Activated CD4-positive, alpha-beta memory T cell treated with anti-CD3 and anti-CD28 coated beads, Interleukin-2, amount 10 ng/mL, durations not matched to agents 7 days and 5 days (primary cell): ENCODE results near the gene VSIG8. TPM values are rescaled to one million over a fixed set of nuclear protein-coding genes. Genes with fewer than 3 reads are reported as not detected.

Experiments used
- CTCF ChIA-PET: fragments of 350-600 bp; sonication (Branson Sonifier 250); formaldehyde crosslinking; loops from one replicate; lab custom pipeline; 2021; ENCODE audit warnings: antibody characterized with exemption, inconsistent platforms; lab: Charles Lee
- POLR2A ChIA-PET: fragments of 350-600 bp; sonication (Branson Sonifier 250); formaldehyde crosslinking; loops from one replicate; lab custom pipeline; 2021; ENCODE audit warnings: antibody characterized with exemption; lab: Charles Lee
- DNase-seq: peaks from one replicate; pipeline ENCODE4 v3.0.0-alpha.2; 2020
- H3K27ac Mint-ChIP-seq: one replicate; pipeline ENCODE4 v1.8.0; 2021; ENCODE audit warnings: mild to moderate bottlenecking, mixed read lengths
- H3K27me3 Mint-ChIP-seq: one replicate; pipeline ENCODE4 v1.8.0; 2021; ENCODE audit warnings: mixed read lengths
- H3K36me3 Mint-ChIP-seq: one replicate; pipeline ENCODE4 v1.8.0; 2021; ENCODE audit warnings: low read depth, mixed read lengths
- H3K4me1 Mint-ChIP-seq: one replicate; pipeline ENCODE4 v1.8.0; 2021; ENCODE audit warnings: mixed read lengths
- H3K4me3 Mint-ChIP-seq: one replicate; pipeline ENCODE4 v1.8.0; 2021; ENCODE audit warnings: mild to moderate bottlenecking, mixed read lengths
- H3K9me3 Mint-ChIP-seq: one replicate; pipeline ENCODE4 v1.8.0; 2021; ENCODE audit warnings: mixed read lengths
- total RNA-seq, 2 experiments: library from RNA; stranded (reverse); gene quantifications; one replicate each; pipeline ENCODE4 v1.2.3, GENCODE V29; 2021

The VSIG8 gene
- total RNA-seq, 2 experiments from 2014 or later, result not detected

- ChIA-PET POLR2A (interaction anchor here (1.2 kb wide), 1 partner anchor 55 kb away, joined by 3 read pairs; the partner anchor contains the start of gene SLAMF8), CTCF (interaction anchor here (0.8 to 3.2 kb wide), 2 partner anchors 7 to 9 kb away, joined by 3 to 11 read pairs; no protein-coding TSS in a partner anchor)
- Mint-ChIP-seq H3K4me3 (no peak overlapping the region), H3K9me3 (no peaks in the 10 kb centered on the region), H3K27me3 (no peaks in the 10 kb centered on the region), H3K4me1 (no peaks in the 10 kb centered on the region), H3K36me3 (no peaks in the 10 kb centered on the region), H3K27ac (no peak overlapping the region)
- no peak for DNase-seq
Observed at GRCh38 chr1:159881622-159882526, 19.4 kb upstream of the VSIG8 start.

DNA sequence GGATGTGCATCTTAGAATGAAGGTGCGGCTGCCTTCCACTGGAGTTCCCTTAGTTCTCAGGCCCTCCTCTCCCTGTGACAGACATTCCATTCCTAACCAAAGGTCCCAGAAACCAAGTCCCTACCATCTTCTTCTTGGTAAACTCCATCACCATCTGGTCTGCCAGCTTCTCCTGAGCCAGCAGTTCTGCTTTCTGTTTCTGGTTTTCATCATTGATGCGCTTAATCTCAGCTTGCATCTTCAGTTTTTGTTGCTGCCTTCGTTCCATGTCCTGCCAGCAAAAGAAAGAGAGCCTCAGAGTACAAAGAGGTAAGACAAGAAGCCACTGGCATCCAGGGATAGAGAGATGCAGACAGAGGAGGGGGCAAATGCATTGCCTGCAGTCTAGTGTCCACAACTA is 18.0 kb upstream of the VSIG8 start:
- no peak for DNase-seq
- H3K27ac Mint-ChIP-seq, result no peak overlapping the region
- H3K9me3 Mint-ChIP-seq, result no peaks in the 10 kb centered on the region
- peaks cover 3% of the 10 kb centered on the region for H3K27me3 Mint-ChIP-seq
- H3K4me3 Mint-ChIP-seq, result no peak overlapping the region
- H3K36me3 Mint-ChIP-seq, result no peaks in the 10 kb centered on the region
- H3K4me1 Mint-ChIP-seq, result no peaks in the 10 kb centered on the region
- CTCF ChIA-PET, result interaction anchor here (0.6 to 3.2 kb wide), 5 partner anchors 9 to 1110 kb away, joined by 3 to 11 read pairs (median 3); no protein-coding TSS in a partner anchor
- POLR2A ChIA-PET, result interaction anchor here (1.4 kb wide), 1 partner anchor 10 kb away, joined by 3 read pairs; no protein-coding TSS in a partner anchor

GRCh38 chr1:159879977-159880376 is 17.5 kb upstream of the VSIG8 start:
- Mint-ChIP-seq H3K9me3 (no peaks in the 10 kb centered on the region), H3K4me1 (no peaks in the 10 kb centered on the region), H3K4me3 (no peak overlapping the region), H3K36me3 (no peaks in the 10 kb centered on the region), H3K27ac (no peak overlapping the region), H3K27me3 (peaks cover 3% of the 10 kb centered on the region)
- no peak for DNase-seq
- POLR2A ChIA-PET, result interaction anchor here (1.4 kb wide), 1 partner anchor 11 kb away, joined by 3 read pairs; no protein-coding TSS in a partner anchor
- CTCF ChIA-PET, result interaction anchor here (0.6 to 3.2 kb wide), 6 partner anchors 9 to 1111 kb away, joined by 3 to 11 read pairs (median 3); no protein-coding TSS in a partner anchor

DNA sequence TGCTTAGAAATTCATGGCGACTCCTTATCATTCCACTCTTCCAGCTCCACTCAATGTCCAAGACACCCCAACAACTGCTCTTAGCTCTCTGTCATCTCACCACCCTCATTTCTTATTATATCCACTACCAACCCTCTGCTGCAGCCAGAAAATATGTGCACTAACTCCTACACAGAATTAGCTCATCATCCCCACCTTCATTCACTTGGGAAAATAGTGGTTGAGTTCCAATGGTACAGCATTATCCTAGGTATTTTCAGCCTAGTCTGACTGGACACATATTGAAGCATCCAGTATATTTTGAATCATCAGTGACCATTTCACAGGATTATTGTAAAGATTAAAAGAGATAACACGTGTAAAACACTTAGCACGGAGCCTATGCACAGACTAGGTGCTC is 16.7 kb upstream of the VSIG8 start:
- no peak overlapping the region for H3K27ac Mint-ChIP-seq
- no peaks in the 10 kb centered on the region for H3K4me1 Mint-ChIP-seq
- DNase-seq, result no peak
- H3K4me3 Mint-ChIP-seq, result no peak overlapping the region
- ChIA-PET POLR2A (no interaction called here), CTCF (interaction anchor here (0.9 to 3.2 kb wide), 3 partner anchors 10 to 80 kb away, joined by 3 to 11 read pairs (median 4); no protein-coding TSS in a partner anchor)
- H3K9me3 Mint-ChIP-seq, result no peaks in the 10 kb centered on the region
- peaks cover 3% of the 10 kb centered on the region for H3K27me3 Mint-ChIP-seq
- H3K36me3 Mint-ChIP-seq, result no peaks in the 10 kb centered on the region

GRCh38 chr1:159877695-159878444 is 15.4 kb upstream of the VSIG8 start:
- Mint-ChIP-seq H3K4me1 (no peaks in the 10 kb centered on the region), H3K36me3 (no peaks in the 10 kb centered on the region), H3K27me3 (peaks cover 3% of the 10 kb centered on the region), H3K4me3 (no peak overlapping the region), H3K27ac (no peak overlapping the region), H3K9me3 (no peaks in the 10 kb centered on the region)
- CTCF ChIA-PET, result no interaction called here
- POLR2A ChIA-PET, result no interaction called here
- no peak for DNase-seq

- DNase-seq, result no peak
- ChIA-PET CTCF (interaction anchor here (2.4 kb wide), 1 partner anchor 18 kb away, joined by 10 read pairs; no protein-coding TSS in a partner anchor), POLR2A (interaction anchor here (1.3 kb wide), 1 partner anchor 52 kb away, joined by 4 read pairs; the partner anchor contains the start of gene TAGLN2)
- Mint-ChIP-seq H3K9me3 (no peaks in the 10 kb centered on the region), H3K27me3 (peaks cover 3% of the 10 kb centered on the region), H3K4me3 (no peak overlapping the region), H3K36me3 (no peaks in the 10 kb centered on the region), H3K4me1 (peaks cover 5% of the 10 kb centered on the region), H3K27ac (no peak overlapping the region)
Observed at GRCh38 chr1:159873530-159874143, 11.2 kb upstream of the VSIG8 start.

GRCh38 chr1:159872891-159873290 is 10.4 kb upstream of the VSIG8 start:
- POLR2A ChIA-PET, result interaction anchor here (1.3 kb wide), 1 partner anchor 53 kb away, joined by 4 read pairs; the partner anchor contains the start of gene TAGLN2
- Mint-ChIP-seq H3K4me3 (no peak overlapping the region), H3K27ac (no peak overlapping the region), H3K36me3 (no peaks in the 10 kb centered on the region), H3K4me1 (peaks cover 5% of the 10 kb centered on the region), H3K9me3 (no peaks in the 10 kb centered on the region), H3K27me3 (peaks cover 3% of the 10 kb centered on the region)
- CTCF ChIA-PET, result interaction anchor here (2.4 kb wide), 1 partner anchor 19 kb away, joined by 10 read pairs; no protein-coding TSS in a partner anchor
- DNase-seq, result no peak

GRCh38 chr1:159870704-159871103 is 8.2 kb upstream of the VSIG8 start:
- CTCF ChIA-PET, result no interaction called here
- Mint-ChIP-seq H3K27ac (no peak overlapping the region), H3K27me3 (peaks cover 6% of the 10 kb centered on the region), H3K4me1 (peaks cover 5% of the 10 kb centered on the region), H3K9me3 (no peaks in the 10 kb centered on the region), H3K4me3 (no peak overlapping the region), H3K36me3 (no peaks in the 10 kb centered on the region)
- DNase-seq, result no peak
- POLR2A ChIA-PET, result no interaction called here

- POLR2A ChIA-PET, result no interaction called here
- H3K27me3 Mint-ChIP-seq, result peaks cover 6% of the 10 kb centered on the region
Observed at GRCh38 chr1:159869607-159870006, 7.2 kb upstream of the VSIG8 start.

GRCh38 chr1:159869173-159869572 is 6.7 kb upstream of the VSIG8 start:
- H3K4me1 Mint-ChIP-seq, result peaks cover 5% of the 10 kb centered on the region
- POLR2A ChIA-PET, result interaction anchor here (1.6 kb wide), 1 partner anchor 16 kb away, joined by 4 read pairs; no protein-coding TSS in a partner anchor
- no peaks in the 10 kb centered on the region for H3K36me3 Mint-ChIP-seq
- no peak overlapping the region for H3K4me3 Mint-ChIP-seq
- H3K27ac Mint-ChIP-seq, result no peak overlapping the region
- DNase-seq, result peak; percentile 27
- CTCF ChIA-PET, result interaction anchor here (0.7 kb wide), 1 partner anchor 20 kb away, joined by 3 read pairs; no protein-coding TSS in a partner anchor
- H3K27me3 Mint-ChIP-seq, result peaks cover 7% of the 10 kb centered on the region
- H3K9me3 Mint-ChIP-seq, result no peaks in the 10 kb centered on the region

More at GRCh38 chr1:159869607-159870006, 7.2 kb upstream of the VSIG8 start:
- H3K4me1 Mint-ChIP-seq, result peaks cover 5% of the 10 kb centered on the region
- H3K27ac Mint-ChIP-seq, result no peak overlapping the region
- CTCF ChIA-PET, result no interaction called here
- no peak overlapping the region for H3K4me3 Mint-ChIP-seq
- no peaks in the 10 kb centered on the region for H3K9me3 Mint-ChIP-seq
- no peak for DNase-seq
- no peaks in the 10 kb centered on the region for H3K36me3 Mint-ChIP-seq

DNA sequence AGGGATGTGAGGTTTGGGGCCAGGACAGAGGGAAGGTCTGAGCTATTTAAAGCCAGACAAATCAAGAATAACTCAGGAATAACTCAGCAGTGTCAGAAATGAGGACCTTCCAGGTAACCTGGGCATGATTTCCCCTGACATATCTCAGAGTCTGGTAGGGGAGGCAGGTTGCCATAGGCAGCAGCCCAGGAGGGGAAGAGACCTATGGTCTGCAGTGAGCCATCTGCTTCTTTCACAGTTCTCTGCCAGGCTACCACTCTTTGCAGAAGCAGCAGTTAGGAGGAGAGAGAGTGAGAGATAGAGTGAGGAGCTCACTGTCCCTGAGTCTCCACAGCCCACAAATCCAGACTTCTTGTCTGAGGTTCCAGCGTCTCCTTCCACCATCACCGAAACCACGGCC is 6.3 kb upstream of the VSIG8 start:
- Mint-ChIP-seq H3K4me1 (peaks cover 5% of the 10 kb centered on the region), H3K9me3 (no peaks in the 10 kb centered on the region), H3K36me3 (no peaks in the 10 kb centered on the region), H3K27me3 (peaks cover 7% of the 10 kb centered on the region), H3K4me3 (no peak overlapping the region), H3K27ac (no peak overlapping the region)
- DNase-seq, result no peak
- CTCF ChIA-PET, result interaction anchor here (0.7 kb wide), 1 partner anchor 20 kb away, joined by 3 read pairs; no protein-coding TSS in a partner anchor
- POLR2A ChIA-PET, result interaction anchor here (1.6 kb wide), 1 partner anchor 15 kb away, joined by 4 read pairs; no protein-coding TSS in a partner anchor

DNA sequence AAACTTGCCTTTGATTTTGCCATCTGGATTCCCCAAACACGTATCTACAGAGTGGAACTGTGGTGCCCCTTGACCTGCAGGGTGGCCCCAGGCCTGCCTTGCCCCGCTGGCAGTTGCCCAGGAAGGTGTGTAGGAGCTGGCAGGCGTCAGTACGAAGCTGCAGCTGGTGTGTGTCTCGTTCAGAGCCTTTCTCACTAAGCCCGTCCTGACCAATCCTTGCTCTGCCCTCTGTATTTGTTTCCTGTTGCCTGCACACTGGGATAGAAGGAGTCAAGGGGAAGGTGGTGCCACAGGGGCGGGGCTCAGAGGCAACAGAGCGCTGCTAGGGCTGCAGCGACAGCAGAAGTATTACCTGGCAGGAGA is 5.2 kb upstream of the VSIG8 start:
- H3K4me1 Mint-ChIP-seq, result peaks cover 5% of the 10 kb centered on the region
- H3K36me3 Mint-ChIP-seq, result no peaks in the 10 kb centered on the region
- ChIA-PET POLR2A (interaction anchor here (1.6 kb wide), 1 partner anchor 14 kb away, joined by 4 read pairs; no protein-coding TSS in a partner anchor), CTCF (no interaction called here)
- DNase-seq, result no peak
- H3K9me3 Mint-ChIP-seq, result no peaks in the 10 kb centered on the region
- H3K27me3 Mint-ChIP-seq, result peaks cover 7% of the 10 kb centered on the region
- H3K27ac Mint-ChIP-seq, result no peak overlapping the region
- H3K4me3 Mint-ChIP-seq, result no peak overlapping the region
